NCI-H524 (cell line): ENCODE data around the gene WASL.

ENCODE experiments used
- DNase-seq, 2 experiments: peaks; one replicate each; lab custom pipeline; 2025; lab: John Stamatoyannopoulos, UW

Gene WASL

GRCh38 chr7:123632808-123633207 is 116.0 kb downstream of the WASL start:
- no peak for DNase-seq
